GM19468 (cell line): ENCODE measurements around the gene C12orf60.

Experiments
- ATAC-seq: cut with Tn5 transposase; IDR thresholded peaks from one replicate; pipeline ENCODE4 v1.9.1; 2021; ENCODE audit warnings: mild to moderate bottlenecking, moderate library complexity, moderate number of reproducible peaks; ENCODE audit not compliant: unreplicated experiment; ENCODE audit errors: extremely low read depth

C12orf60 gene

GRCh38 chr12:14868916-14869506, 65.5 kb downstream of the C12orf60 start:
- ATAC-seq: no peak

GRCh38 chr12:14871247-14871646, 67.8 kb downstream of the C12orf60 start:
- no peak for ATAC-seq

- no peak for ATAC-seq
Measured at GRCh38 chr12:14871886-14872285, 68.4 kb downstream of the C12orf60 start.

- no peak for ATAC-seq
Measured at GRCh38 chr12:14873440-14874185, 70.1 kb downstream of the C12orf60 start.
